AG04449 (cell line): ENCODE results near the gene HOXA5.

Experiments used
- CTCF ChIA-PET: fragments of 350-600 bp; formaldehyde crosslinking; extraction: SDS; loops from one replicate; lab custom pipeline; 2021; ENCODE audit warnings: antibody characterized with exemption; lab: Yijun Ruan, JAX
- POLR2A ChIA-PET: fragments of 400-600, 350-600 bp; formaldehyde crosslinking; extraction: SDS; loops from one replicate; lab custom pipeline; 2020; ENCODE audit warnings: antibody characterized with exemption, inconsistent platforms; lab: Yijun Ruan, JAX
- DNase-seq: peaks from one replicate; pipeline ENCODE4 v3.0.0-alpha.2; 2010; ENCODE audit warnings: low read depth, low spot score
- H3K4me3 ChIP-seq: 2 replicates; pipeline ENCODE4 v1.5.1; 2011; ENCODE audit warnings: low read depth, mild to moderate bottlenecking, control low read depth, low read length
- TF ChIP-seq, protein P1 (sequence below): IDR thresholded peaks from one replicate; pipeline ENCODE4 v1.5.1; 2011; ENCODE audit warnings: mild to moderate bottlenecking, moderate library complexity, low read length, control low read depth, inconsistent platforms; ENCODE audit not compliant: insufficient read depth; ENCODE audit errors: missing control alignments

The HOXA5 gene

DNA sequence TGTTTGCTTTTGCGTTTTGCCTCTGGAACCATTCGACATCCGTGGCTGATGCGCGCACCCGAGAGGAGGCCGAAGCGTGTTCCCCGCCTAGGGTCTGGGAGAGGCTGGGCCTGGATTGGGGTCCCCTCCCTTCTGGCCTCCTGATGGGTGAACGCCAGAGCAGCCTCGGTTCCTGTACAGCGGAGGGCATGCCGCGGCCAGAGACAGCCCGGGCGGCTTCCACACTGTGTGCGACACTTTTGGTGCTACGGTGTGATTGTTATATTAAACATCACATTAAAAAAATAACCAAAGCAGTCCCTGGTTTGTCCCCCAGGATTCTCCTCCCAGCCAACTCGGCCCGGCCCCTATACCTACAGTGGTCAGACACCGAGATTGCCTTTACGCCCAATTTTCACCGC is 16.7 kb upstream of the HOXA5 start:
- no peak for DNase-seq
- POLR2A ChIA-PET, result interaction anchor here (1.3 to 3.5 kb wide), 2 partner anchors 14 to 795 kb away, joined by 3 to 33 read pairs; partner anchors contain the start of gene HOXA10
- no peak overlapping the region for H3K4me3 ChIP-seq
- TF ChIP-seq, protein P1, sequence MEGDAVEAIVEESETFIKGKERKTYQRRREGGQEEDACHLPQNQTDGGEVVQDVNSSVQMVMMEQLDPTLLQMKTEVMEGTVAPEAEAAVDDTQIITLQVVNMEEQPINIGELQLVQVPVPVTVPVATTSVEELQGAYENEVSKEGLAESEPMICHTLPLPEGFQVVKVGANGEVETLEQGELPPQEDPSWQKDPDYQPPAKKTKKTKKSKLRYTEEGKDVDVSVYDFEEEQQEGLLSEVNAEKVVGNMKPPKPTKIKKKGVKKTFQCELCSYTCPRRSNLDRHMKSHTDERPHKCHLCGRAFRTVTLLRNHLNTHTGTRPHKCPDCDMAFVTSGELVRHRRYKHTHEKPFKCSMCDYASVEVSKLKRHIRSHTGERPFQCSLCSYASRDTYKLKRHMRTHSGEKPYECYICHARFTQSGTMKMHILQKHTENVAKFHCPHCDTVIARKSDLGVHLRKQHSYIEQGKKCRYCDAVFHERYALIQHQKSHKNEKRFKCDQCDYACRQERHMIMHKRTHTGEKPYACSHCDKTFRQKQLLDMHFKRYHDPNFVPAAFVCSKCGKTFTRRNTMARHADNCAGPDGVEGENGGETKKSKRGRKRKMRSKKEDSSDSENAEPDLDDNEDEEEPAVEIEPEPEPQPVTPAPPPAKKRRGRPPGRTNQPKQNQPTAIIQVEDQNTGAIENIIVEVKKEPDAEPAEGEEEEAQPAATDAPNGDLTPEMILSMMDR, result no peak
- CTCF ChIA-PET, result interaction anchor here (1.0 to 6.8 kb wide), 27 partner anchors 7 to 1267 kb away, joined by 3 to 117 read pairs (median 15); partner anchors contain the start of genes HOXA10, HOXA3, HOXA4 and HOXA5

DNA sequence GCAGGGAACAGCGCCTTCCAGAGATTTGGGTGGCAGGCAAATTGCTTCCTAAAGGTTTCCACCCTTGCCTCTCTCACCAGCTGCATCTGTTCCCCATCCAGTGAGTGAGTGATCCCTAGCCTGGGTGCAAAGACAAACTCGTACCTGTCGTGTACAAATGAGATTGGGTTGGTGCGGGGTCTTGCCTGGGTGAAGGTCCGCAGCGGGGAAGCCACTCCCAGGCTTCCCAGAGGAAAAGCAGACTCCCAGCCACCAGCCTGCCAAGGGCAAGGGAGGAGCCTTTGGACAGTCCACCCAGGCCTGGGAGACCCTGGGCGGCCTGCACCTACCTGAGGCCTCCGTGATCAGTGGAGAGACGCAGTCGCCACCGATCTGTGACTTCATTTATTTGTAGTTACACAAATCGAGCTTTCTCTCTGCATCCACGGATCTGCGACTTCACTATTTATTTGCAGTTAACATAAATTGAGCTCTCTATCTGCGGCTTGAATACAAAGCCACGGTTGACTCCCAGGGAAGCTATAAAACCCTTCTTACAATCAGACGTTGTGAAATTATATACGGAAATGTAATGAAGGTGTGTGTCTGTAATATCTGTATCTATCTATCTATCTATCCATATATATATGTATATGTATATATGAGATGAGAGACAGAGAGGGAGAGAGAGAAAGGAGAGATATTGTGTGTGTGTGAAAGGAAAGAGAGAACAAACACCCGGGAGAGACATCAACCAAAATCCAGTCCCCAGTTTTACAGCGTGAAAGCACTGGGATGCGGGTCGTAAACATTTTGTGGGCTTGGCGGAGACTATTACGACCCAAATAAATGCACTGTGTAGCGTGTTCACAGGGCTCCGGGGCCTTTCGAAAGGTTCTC is 16.0 kb upstream of the HOXA5 start:
- POLR2A ChIA-PET, result interaction anchor here (1.0 to 1.1 kb wide), 2 partner anchors 9 to 11 kb away, joined by 3 to 4 read pairs; no protein-coding TSS in a partner anchor
- TF ChIP-seq, protein P1, result no peak
- CTCF ChIA-PET, result interaction anchor here (1.0 to 4.1 kb wide), 10 partner anchors 10 to 1266 kb away, joined by 3 to 42 read pairs (median 8); partner anchors contain the start of gene HOXA6
- no peak overlapping the region for H3K4me3 ChIP-seq
- no peak for DNase-seq

DNA sequence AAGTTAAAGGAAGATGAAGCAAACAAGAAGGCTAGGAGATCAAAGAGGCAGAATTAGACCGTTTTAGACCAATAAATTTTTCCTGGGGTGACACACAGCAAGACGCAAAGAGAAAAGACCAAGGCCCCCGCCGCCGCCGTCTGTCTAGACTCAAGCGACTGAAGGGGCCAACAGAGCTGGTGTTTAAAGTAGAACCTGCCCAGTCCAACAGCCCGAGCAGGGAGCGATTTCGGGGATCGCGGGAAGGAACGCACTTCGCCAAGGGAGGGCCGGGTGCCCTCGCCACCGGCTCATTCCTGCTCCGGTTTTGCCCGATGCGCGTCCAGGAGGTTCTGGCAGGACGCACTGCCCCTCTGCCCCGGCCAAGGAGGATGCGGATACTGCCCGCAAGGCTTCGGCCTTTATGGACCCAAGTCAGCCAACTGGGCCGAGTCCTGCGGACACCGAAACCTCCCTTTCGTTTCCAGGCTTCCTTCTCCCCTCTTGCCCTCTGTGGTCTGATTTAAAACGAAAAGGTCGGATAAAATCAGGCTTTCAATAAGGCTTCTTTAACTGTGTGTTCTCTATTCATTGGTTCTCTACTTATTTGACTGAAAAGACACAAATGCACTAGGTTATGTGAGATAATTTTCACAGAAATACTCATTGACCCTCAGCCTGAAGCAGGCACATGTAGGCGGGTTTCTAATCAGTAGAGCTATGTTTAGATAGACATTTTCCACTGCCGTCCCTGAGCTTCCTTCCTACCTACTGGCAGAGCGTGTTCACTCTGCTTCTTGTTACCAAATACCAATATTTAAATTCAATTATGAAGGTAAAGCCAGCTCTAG is 15.2 kb upstream of the HOXA5 start:
- DNase-seq, result no peak
- TF ChIP-seq, protein P1, result no peak
- no peak overlapping the region for H3K4me3 ChIP-seq
- ChIA-PET CTCF (interaction anchor here (1.2 to 4.1 kb wide), 9 partner anchors 9 to 1266 kb away, joined by 3 to 42 read pairs (median 11); partner anchors contain the start of gene HOXA6), POLR2A (interaction anchor here (1.0 to 1.1 kb wide), 2 partner anchors 8 to 11 kb away, joined by 3 to 4 read pairs; no protein-coding TSS in a partner anchor)

DNA sequence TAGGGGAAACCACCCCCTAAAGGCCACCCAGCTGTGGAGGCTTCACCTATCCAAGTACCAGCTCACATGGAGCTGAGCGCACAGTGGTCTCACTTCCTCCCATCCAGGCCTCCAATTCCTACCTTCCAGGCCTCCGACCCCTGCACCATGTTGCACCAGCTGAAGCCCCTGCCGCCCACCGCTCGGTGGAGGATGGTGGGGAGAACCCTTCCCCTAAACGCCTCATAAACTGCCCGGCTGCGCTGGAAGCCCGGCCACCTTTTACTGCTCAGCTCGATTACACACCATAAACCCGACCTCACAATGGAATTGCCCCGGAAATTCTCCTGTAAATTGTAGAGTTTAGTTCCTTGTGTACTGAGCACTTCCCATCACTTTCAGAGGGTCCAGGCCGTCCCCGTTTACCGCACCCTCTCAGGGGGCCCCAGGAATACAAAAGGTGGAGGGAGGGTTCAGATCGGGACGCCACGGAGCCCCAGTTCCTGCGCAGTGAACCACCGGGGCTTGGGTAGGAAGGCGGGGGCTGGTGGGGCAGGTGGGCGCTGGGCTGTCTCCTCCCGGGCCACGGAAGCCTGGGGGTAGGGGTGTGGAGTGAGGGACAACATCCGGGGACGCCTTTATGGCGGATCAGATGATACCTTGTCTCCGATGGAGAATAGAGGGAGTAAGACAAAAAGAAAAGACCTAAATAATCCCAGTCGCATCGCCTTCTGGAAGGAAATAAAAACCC is 14.4 kb upstream of the HOXA5 start:
- ChIA-PET CTCF (interaction anchor here (0.6 to 4.9 kb wide), 8 partner anchors 8 to 1291 kb away, joined by 3 to 42 read pairs (median 10); partner anchors contain the start of genes HOXA5 and HOXA6), POLR2A (no interaction called here)
- DNase-seq, result no peak
- no peak overlapping the region for H3K4me3 ChIP-seq
- TF ChIP-seq, protein P1, result no peak

DNA sequence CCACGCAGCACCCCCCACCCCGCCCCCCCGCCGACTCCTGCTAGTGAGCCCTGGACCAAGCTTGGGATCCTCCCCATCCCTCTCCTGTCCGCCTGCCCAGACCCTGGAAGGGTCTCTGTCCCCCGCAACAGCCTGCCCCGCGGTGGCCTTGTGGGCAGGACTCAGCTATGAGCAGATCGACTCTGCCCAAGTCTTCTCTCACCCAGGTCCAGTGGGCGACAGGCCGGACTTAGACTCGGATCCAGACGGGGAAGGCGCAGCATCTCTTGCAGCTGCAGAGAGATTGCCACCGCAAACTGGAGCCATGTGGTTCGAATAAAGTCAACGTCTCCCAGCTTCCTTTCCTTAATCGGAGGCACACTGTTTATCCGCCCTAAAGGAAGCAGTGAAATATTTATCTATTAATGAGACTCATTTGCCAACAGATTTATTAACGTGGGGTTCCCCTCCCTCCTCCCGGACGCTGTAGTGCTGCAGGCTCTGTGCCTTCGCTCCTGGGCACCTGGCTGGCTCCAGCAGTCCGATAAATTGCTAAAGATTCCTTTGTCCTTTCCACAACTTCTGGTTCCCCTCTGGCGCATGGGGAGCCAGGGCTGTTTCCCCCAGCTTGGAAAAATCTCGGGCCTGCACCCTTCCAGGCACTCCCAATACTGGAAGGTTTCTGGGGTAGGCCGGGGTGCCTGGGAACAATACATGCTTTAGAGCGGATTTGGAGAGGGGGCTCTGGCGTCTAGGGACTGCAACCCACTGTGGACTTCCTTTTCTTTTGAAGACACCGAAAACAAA is 13.6 kb upstream of the HOXA5 start:
- ChIA-PET CTCF (interaction anchor here (0.6 to 4.9 kb wide), 16 partner anchors 8 to 1290 kb away, joined by 3 to 42 read pairs (median 4); partner anchors contain the start of genes HOXA5, HOXA6 and HOXA9), POLR2A (interaction anchor here (0.8 to 1.4 kb wide), 3 partner anchors 8 to 470 kb away, joined by 3 read pairs; partner anchors contain the start of gene HOXA9)
- DNase-seq, result no peak
- TF ChIP-seq, protein P1, result no peak
- peak overlapping the region; percentile 64 for H3K4me3 ChIP-seq
